Esophagus squamous epithelium (tissue), 5 donors: ENCODE results near the gene MYRFL. TPM values are rescaled to one million over a fixed set of nuclear protein-coding genes. Genes with fewer than 3 reads are reported as not detected.

Experiments used
- DNase-seq: peaks from one replicate; lab custom pipeline; 2025; lab: John Stamatoyannopoulos, UW
- H3K27ac ChIP-seq, 4 donors: fragments of 200-600 bp; sonication (generic); one replicate each; pipeline ENCODE4 v1.5.1; 2016 to 2019; ENCODE audit warnings: mild to moderate bottlenecking in 1 of 4
- H3K27me3 ChIP-seq, 4 donors: fragments of 200-600 bp; sonication (generic); 1 replicate in 3 of 4; 2 replicates in 1 of 4; pipeline versions ENCODE4 v1.5.1 to v1.6.0; 2017 to 2021; ENCODE audit warnings: antibody characterized with exemption in 1 of 4
- H3K36me3 ChIP-seq, 3 donors: fragments of 200-600 bp; sonication (generic); one replicate each; pipeline ENCODE4 v1.5.1; 2016 to 2019
- H3K4me1 ChIP-seq, 3 donors: fragments of 200-600 bp; sonication (generic); one replicate each; pipeline ENCODE4 v1.5.1; 2017 to 2019
- H3K4me3 ChIP-seq, 4 donors: fragments of 200-600 bp; sonication (generic); 1 replicate in 3 of 4; 2 replicates in 1 of 4; pipeline ENCODE4 v1.5.1; 2016 to 2019; ENCODE audit warnings: mild to moderate bottlenecking in 2 of 4, moderate library complexity in 1 of 4
- H3K9me3 ChIP-seq, 3 donors: fragments of 200-600 bp; sonication (generic); one replicate each; pipeline ENCODE4 v1.5.1; 2016 to 2019
- POLR2A ChIP-seq, 4 donors: fragments of 450-650 bp; IDR thresholded peaks; one replicate each; pipeline ENCODE4 v1.6.1; 2017; ENCODE audit warnings: antibody characterized with exemption in 4 of 4, mild to moderate bottlenecking in 4 of 4, moderate library complexity in 3 of 4
- WGBS, 2 donors: methylation state at CpG; one replicate each; pipeline ENCODE4 v1.1.5; 2018; 5-methylcytosine and 5-hydroxymethylcytosine counted together
- intact Hi-C: fragments of 100-400 bp; cut with DNase I; formaldehyde crosslinking; loops from one replicate; pipeline ENCODE4 v1.15.0; 2022
- total RNA-seq, 4 donors: library from RNA; depleted of rRNA; stranded (reverse); fragments of >200 nt; gene quantifications; one replicate each; pipeline ENCODE4 v1.1.0, GENCODE V29; 2016
- TF ChIP-seq, protein P1 (sequence below), 6 experiments: fragments of 450-650 bp in 4 of 6; fragments of 200-600 bp in 2 of 6; sonication (generic) in 2 of 6; IDR thresholded peaks; one replicate each; pipeline ENCODE4 v1.5.1; 2016 to 2019; ENCODE audit warnings: antibody characterized with exemption in 6 of 6, mild to moderate bottlenecking in 4 of 6, moderate library complexity in 4 of 6
- donor health status: DM: yes; HTN: yes; CAD: no.

MYRFL gene
- total RNA-seq, 4 donors from 2014 or later = not detected

DNA sequence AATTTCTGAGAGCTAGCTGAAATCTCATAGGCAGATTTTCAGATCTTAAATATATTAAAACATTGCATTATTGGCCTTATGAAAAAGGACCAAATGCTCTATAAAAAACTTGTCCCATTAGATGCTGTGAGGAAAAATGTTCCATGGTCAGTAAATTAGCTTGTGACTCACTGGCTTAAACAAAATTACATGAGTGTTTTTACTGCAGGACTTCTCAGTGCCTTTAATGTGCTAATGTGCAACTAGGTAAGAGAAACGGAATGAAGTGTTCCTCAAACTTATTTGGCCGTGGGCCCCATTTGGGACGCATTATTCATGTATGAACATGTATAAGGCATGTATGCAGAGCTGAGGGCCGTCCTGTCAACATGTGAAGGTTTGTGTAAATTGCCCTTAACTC is 41.7 kb downstream of the MYRFL start:
- Histone ChIP-seq H3K27me3 (peaks cover 0 to 13% (median 0%) of the 10 kb centered on the region in 4 donors), H3K4me1 (no peaks in the 10 kb centered on the region), H3K4me3 (no peak overlapping the region), H3K9me3 (no peaks in the 10 kb centered on the region), H3K36me3 (no peaks in the 10 kb centered on the region), H3K27ac (no peak overlapping the region)
- WGBS, 2 donors = 58 to 64% methylated on average over 4 of the region's 4 CpGs
- no peak for DNase-seq
- intact Hi-C loops = no loop called here
- TF ChIP-seq POLR2A (IDR thresholded peaks at IDR 0.05) = no peak
- TF ChIP-seq, protein P1, sequence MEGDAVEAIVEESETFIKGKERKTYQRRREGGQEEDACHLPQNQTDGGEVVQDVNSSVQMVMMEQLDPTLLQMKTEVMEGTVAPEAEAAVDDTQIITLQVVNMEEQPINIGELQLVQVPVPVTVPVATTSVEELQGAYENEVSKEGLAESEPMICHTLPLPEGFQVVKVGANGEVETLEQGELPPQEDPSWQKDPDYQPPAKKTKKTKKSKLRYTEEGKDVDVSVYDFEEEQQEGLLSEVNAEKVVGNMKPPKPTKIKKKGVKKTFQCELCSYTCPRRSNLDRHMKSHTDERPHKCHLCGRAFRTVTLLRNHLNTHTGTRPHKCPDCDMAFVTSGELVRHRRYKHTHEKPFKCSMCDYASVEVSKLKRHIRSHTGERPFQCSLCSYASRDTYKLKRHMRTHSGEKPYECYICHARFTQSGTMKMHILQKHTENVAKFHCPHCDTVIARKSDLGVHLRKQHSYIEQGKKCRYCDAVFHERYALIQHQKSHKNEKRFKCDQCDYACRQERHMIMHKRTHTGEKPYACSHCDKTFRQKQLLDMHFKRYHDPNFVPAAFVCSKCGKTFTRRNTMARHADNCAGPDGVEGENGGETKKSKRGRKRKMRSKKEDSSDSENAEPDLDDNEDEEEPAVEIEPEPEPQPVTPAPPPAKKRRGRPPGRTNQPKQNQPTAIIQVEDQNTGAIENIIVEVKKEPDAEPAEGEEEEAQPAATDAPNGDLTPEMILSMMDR (IDR thresholded peaks at IDR 0.05) = no peak

DNA sequence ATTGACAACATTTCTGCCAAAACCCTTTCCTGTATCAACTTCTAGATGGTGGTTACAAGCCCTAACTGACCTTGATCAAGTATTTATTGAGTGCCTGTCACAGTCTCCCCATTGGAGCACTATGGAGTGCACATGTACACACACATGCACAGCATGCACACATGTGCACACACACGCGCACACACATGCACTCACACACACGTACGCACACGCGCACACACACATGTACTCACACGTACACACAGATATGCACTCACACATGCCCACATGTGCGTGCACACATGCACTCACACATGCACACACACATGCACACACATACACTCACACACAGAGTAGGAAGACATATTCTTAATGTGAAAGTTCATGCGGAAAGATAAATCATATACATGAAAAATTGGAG is 43.7 kb downstream of the MYRFL start:
- 88 to 98% methylated on average over 6 to 9 of the region's 9 CpGs for WGBS, 2 donors
- H3K27me3 ChIP-seq = peaks cover 0 to 13% (median 0%) of the 10 kb centered on the region in 4 donors
- no peaks in the 10 kb centered on the region for H3K36me3 ChIP-seq
- DNase-seq = no peak
- H3K9me3 ChIP-seq = no peaks in the 10 kb centered on the region
- intact Hi-C loops = no loop called here
- no peak overlapping the region for H3K4me3 ChIP-seq
- H3K27ac ChIP-seq = no peak overlapping the region
- H3K4me1 ChIP-seq = peaks cover 0 to 5% (median 0%) of the 10 kb centered on the region in 3 donors
- no peak for TF ChIP-seq POLR2A (IDR thresholded peaks at IDR 0.05)
- TF ChIP-seq, protein P1 (IDR thresholded peaks at IDR 0.05) = no peak

- Histone ChIP-seq H3K4me1 (peaks cover 0 to 5% (median 0%) of the 10 kb centered on the region in 3 donors), H3K27me3 (peaks cover 0 to 5% (median 0%) of the 10 kb centered on the region in 4 donors), H3K36me3 (no peaks in the 10 kb centered on the region), H3K27ac (no peak overlapping the region), H3K4me3 (no peak overlapping the region), H3K9me3 (no peaks in the 10 kb centered on the region)
- TF ChIP-seq, protein P1 (IDR thresholded peaks at IDR 0.05) = no peak
- TF ChIP-seq POLR2A (IDR thresholded peaks at IDR 0.05) = no peak
- intact Hi-C loops = no loop called here
- no peak for DNase-seq
- 21 to 43% methylated on average over 3 of the region's 3 CpGs for WGBS, 2 donors
These were observed 47.8 kb downstream of the MYRFL start for GRCh38 chr12:69872804-69873203.

DNA sequence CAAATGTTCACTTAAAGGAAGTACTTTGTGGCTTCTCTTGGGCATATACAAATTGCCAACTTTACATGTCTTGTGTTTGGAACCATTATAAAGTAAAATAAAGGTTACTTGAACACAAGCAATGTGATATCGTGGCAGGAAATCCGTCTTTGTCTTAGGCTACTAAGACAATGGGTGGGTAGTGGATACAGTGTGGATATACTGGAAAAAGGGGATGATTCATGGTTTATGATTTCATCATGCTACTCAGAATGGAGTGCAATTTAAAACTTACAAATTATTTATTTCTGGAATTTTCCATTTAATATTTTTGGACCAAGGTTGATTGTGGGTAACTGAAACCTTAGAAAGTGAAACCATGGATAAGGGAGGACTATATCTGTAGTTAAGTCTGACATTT is 48.4 kb downstream of the MYRFL start:
- 29 to 35% methylated on average over 2 of the region's 2 CpGs for WGBS, 2 donors
- intact Hi-C loops = no loop called here
- Histone ChIP-seq H3K4me3 (no peak overlapping the region), H3K36me3 (no peaks in the 10 kb centered on the region), H3K4me1 (peaks cover 0 to 5% (median 0%) of the 10 kb centered on the region in 3 donors), H3K27me3 (peaks cover 0 to 7% (median 0%) of the 10 kb centered on the region in 4 donors), H3K27ac (no peak overlapping the region), H3K9me3 (no peaks in the 10 kb centered on the region)
- TF ChIP-seq, protein P1 (IDR thresholded peaks at IDR 0.05) = no peak
- TF ChIP-seq POLR2A (IDR thresholded peaks at IDR 0.05) = no peak
- no peak for DNase-seq

DNA sequence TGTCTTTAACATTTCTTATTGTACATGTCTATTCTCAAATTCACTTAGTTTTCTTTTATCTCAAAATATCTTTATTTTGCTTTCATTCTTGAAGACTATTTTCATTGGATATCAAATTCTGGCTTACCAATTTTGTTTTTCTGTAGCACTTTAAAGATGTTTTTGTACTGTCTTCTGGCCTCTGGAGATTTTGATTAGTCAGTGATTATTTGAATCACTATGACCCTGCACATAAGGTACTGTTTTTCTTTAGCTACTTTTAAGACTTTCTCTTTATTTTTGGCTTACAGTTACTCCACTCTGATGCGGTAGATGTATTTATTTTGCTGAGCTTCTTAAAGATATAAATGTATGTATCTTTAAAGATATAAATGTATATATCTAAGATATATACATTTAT is 49.6 kb downstream of the MYRFL start:
- H3K27ac ChIP-seq = no peak overlapping the region
- no peak for DNase-seq
- peaks cover 0 to 16% (median 0%) of the 10 kb centered on the region in 4 donors for H3K27me3 ChIP-seq
- intact Hi-C loops = no loop called here
- peaks cover 0 to 5% (median 5%) of the 10 kb centered on the region in 3 donors for H3K4me1 ChIP-seq
- TF ChIP-seq, protein P1 (IDR thresholded peaks at IDR 0.05) = no peak
- TF ChIP-seq POLR2A (IDR thresholded peaks at IDR 0.05) = no peak
- no peaks in the 10 kb centered on the region for H3K9me3 ChIP-seq
- WGBS, 2 donors = 63 to 85% methylated on average over 1 of the region's 1 CpG
- no peak overlapping the region for H3K4me3 ChIP-seq
- no peaks in the 10 kb centered on the region for H3K36me3 ChIP-seq
